GM19240 (cell line): Measurements from ENCODE around the gene GATB.
"Not testable (repeated sequence)": the region's sequence is repeated elsewhere in the genome, so short reads cannot be mapped to it uniquely, and the experiment has no call there.

Source experiments
- DNase-seq: peaks from one replicate; pipeline ENCODE4 v3.0.0; 2011; ENCODE audit warnings: low spot score; ENCODE audit not compliant: insufficient read length

Gene GATB

GRCh38 chr4:151785484-151786157, 24.8 kb upstream of the GATB start:
- DNase-seq = no peak

GRCh38 chr4:151784706-151785105, 23.9 kb upstream of the GATB start:
- DNase-seq = no peak

GRCh38 chr4:151783867-151784266, 23.1 kb upstream of the GATB start:
- DNase-seq = no peak

- DNase-seq = no peak
Observed at GRCh38 chr4:151782296-151782695, 21.5 kb upstream of the GATB start.

GRCh38 chr4:151781026-151781425, 20.2 kb upstream of the GATB start:
- no peak for DNase-seq

GRCh38 chr4:151777471-151777870, 16.7 kb upstream of the GATB start:
- DNase-seq = no peak

- no peak for DNase-seq
Observed at GRCh38 chr4:151774324-151774723, 13.5 kb upstream of the GATB start.

GRCh38 chr4:151772274-151772673, 11.5 kb upstream of the GATB start:
- no peak for DNase-seq

- no peak for DNase-seq
Observed at GRCh38 chr4:151771664-151772063, 10.9 kb upstream of the GATB start.

- DNase-seq = no peak
Observed at GRCh38 chr4:151770154-151770553, 9.3 kb upstream of the GATB start.

- no peak for DNase-seq
Observed at GRCh38 chr4:151768835-151769234, 8.0 kb upstream of the GATB start.

GRCh38 chr4:151766691-151767090, 5.9 kb upstream of the GATB start:
- DNase-seq = no peak

- no peak for DNase-seq
Observed at GRCh38 chr4:151760002-151760401, 805 bp downstream of the GATB start.

GRCh38 chr4:151753056-151753455, 7.8 kb downstream of the GATB start:
- DNase-seq = no peak

- DNase-seq = no peak
Observed at GRCh38 chr4:151750156-151750555, 10.7 kb downstream of the GATB start.

GRCh38 chr4:151745481-151746231, 15.2 kb downstream of the GATB start:
- no peak for DNase-seq

- DNase-seq = no peak
Observed at GRCh38 chr4:151744614-151745013, 16.2 kb downstream of the GATB start.

GRCh38 chr4:151743894-151744293, 16.9 kb downstream of the GATB start:
- no peak for DNase-seq

GRCh38 chr4:151743128-151743854, 17.5 kb downstream of the GATB start:
- DNase-seq = no peak

GRCh38 chr4:151738720-151739517, 21.9 kb downstream of the GATB start:
- DNase-seq = no peak

GRCh38 chr4:151736852-151737251, 24.0 kb downstream of the GATB start:
- not testable (repeated sequence) for DNase-seq

- no peak for DNase-seq
Observed at GRCh38 chr4:151736361-151736760, 24.4 kb downstream of the GATB start.
